NCI-H69 (cell line): ENCODE data around the gene INPP5D.

Experiments used
- DNase-seq: peaks from one replicate; lab custom pipeline; 2025; lab: John Stamatoyannopoulos, UW

Gene INPP5D

DNA sequence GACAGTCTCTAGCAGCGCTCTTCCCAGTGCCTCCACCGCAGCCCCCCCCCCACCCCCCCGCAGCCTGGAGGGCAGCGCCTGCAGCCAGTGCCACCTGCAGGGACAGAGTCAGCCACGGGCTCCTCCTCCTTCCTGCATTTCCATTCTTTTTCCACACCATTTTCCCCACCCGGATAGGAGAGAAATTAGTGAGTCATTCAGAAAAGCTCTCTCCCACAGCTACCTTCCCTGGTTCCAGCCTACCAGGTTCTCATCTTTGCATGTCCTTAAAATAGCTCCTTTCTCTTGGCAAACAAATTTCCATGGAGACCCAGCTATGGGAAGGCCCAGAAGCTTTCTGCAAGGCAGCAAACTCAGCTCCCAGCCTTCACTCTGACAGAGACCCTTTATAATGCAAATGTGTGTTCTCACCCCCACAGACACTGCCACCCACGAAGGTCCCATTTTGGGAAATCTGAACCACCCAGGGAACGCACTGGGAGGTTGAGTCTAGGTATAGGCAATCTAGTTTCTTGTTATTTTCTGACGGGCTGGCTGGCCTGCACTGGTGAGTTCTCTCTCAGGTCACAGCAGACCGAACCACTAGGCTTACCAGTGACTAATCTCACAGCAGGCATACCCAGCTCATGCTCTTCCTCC lies 149.5 kb downstream of the INPP5D start:
- peak; percentile 71 for DNase-seq

DNA sequence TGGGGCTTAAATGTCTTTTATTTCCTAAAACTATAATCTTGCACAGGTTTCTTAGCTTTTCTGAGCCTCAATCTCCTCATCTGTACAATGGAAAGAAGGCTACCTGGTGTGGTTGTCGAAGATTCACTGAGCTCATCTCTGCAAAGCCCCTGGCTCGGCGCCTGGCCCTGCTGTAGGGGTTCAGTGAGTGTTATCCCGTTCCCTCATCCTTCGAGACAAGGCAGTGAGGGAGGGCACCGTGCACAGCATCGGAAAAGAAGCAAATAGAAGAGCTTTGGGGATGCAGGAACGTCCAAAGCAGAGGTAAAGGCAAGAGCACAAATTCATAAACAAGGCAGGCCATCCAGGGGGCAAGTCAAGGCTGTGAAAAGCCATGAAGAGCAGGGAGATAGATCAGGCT lies 150.1 kb downstream of the INPP5D start:
- DNase-seq = no peak

DNA sequence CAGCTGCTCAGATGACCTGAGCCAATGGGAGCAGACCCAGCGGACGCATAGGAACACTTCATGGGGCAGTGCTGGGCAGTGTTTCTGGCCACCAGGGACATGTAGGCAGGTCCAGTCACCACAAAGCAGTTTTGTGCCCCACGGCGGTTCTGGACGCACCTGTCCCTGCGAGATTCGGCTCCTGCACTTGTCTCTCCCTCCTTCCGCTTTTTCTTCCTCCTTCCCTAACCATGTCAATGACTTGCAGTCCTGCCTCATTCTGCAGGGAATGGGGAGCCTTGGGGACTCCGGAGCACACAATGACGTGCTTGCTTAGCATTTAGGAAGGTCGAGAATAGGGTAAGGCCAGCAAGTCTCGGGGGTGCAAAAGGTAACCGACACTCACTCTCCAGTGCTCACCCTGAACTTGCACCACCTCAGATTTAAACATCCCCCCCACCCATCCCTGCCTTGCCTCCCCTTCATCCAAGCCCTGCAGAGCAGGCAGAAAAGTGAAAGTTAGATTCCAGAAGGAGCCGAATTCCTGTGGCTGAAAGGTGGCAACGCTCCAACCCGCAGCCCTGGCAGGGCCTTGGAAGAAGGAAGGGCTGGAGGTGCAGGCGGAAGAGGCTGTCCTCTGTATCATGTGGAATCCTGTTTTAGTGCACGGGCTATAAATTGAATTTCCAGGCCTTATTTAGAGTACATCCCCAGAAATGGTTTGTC lies 150.9 kb downstream of the INPP5D start:
- no peak for DNase-seq

DNA sequence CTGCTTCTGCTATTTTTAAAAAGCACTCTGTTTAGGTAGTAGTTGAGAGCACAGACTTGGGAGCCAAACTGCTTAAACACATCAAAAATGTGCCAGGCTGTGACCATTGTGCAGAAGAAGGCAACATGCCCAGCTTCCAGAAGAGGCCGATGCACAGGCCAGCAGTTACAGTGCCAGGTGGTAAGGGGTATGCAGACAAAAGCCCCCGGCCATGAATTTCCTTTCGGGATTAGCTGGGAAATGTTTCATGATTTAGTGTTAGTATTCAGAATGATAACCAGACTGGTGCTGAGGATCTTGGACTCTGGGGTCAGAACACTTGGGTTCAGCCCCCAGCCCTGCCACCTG lies 151.4 kb downstream of the INPP5D start:
- DNase-seq = no peak

DNA sequence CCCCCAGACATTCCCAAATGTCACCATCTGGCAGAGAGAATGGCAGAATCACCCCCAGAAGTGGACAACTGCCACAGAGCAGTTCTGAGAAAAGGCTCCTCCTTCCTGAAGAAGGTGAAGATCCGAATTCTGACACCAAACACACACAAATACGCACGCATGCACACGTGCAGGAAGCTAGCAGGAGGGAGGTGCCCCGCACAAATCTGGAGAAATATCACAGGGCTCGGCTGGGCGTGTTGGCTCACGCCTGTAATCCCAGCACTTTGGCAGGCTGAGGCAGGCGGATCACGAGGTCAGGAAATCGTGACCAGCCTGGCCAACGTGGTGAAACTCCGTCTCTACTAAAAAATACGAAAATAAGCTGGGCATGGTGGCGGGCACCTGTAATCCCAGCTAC lies 152.9 kb downstream of the INPP5D start:
- no peak for DNase-seq

DNA sequence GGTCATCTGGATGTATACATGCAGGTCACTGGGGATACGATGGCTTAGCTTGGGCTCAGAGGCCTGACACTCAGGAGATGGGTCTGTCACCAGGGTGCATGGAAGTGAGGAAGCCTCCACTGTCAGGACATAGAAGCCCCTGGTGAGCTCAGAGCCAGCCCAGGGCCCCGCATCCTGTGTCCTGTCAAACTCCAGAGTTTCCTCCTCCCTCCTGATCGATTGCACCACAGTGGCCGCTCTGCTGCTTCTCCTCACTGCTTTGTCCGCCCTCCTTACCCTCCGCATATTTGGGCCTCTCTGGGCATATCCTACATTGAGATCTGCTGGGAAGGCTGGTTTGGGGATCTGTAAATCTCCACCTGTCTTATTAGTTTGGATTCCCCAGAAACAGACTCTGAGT lies 153.8 kb downstream of the INPP5D start:
- no peak for DNase-seq

DNA sequence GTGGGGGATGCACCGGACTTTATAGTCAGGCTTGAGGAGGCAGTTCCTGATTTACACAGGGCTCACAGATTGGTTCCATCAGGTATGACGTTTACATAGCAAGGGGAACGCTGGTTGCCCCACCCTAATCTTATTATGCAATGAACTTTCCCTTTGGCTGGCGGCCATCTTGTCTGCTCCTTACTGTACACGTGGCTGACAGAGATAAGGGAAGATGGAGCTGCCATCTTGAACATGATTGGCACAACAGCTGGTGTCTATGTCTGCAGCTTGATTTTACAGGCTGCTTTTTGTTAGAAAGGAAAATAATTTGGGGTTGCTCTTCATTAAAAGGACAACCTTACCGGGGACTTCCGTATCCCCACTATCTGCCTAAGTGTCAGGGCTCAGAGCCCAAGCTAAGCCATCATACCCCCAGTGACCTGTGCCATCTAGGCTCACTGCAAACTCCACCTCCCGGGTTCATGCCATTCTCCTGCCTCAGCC lies 157.8 kb downstream of the INPP5D start:
- DNase-seq = no peak

GRCh38 chr2:233218836-233219235 lies 158.7 kb downstream of the INPP5D start:
- DNase-seq = no peak

GRCh38 chr2:233219848-233220247 lies 159.7 kb downstream of the INPP5D start:
- no peak for DNase-seq

DNA sequence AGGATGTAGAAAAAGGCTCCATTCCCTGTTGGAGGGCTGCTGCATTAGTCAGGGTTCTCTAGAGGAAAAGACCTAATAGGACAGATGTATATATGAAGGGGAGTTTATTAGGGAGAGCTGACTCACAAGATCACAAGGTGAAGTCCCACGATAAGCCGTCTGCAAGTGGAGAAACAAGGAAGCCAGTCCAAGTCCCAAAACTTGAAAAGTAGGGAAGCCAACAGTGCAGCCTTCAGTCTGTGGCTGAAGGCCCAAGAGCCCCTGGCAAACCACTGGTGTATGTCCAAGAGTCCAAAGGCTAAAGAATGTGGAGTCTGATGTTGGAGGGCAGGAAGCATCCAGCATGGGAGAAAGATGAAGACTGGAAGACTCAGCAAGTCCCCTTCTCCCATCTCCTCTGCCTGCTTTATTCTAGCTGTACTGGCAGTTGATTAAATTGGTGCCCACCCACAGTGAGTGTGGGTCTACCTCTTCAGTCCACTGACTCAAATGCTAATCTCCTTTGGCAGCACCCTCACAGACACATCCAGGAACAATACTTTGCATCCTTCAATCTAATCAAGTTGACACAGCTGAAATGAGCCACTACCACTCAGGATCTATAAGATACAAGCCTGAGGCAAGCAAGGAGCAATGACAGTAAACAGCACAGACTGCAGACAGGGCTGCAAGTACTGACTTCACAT lies 161.4 kb downstream of the INPP5D start:
- DNase-seq = no peak

- DNase-seq = no peak
Measured at GRCh38 chr2:233223059-233223894, 163.1 kb downstream of the INPP5D start.

- no peak for DNase-seq
Measured at GRCh38 chr2:233225230-233226068, 165.3 kb downstream of the INPP5D start.

GRCh38 chr2:233226511-233227031 lies 166.4 kb downstream of the INPP5D start:
- no peak for DNase-seq

DNA sequence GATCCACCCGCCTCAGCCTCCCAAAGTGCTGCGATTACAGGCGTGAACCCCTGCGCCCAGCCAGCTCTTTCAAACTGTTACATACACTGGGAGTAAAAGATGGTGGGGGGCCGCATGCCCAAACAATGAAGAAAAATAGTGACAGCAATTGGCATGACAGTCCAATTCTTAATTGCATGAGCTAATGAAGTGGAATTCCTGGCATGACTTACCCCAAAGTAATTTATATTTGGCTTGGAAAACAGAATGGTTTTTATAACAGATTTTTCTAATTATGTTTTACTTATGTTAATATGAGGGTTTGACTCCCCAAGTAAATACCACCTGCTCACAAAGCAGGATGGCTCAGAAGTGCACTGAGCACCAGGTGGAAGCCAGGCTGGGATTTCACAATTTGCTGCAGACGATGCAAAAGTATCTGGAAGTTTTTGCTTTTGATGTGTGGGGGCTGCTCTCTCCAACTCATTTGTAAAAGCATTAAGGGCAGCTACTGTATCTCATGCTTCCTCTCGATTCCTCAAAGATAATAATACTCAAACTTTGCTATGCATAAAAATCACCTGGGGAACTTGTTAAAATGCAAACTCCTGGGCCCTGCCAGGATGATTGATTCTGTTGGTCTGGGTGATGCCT lies 167.3 kb downstream of the INPP5D start:
- DNase-seq = peak; percentile 82

DNA sequence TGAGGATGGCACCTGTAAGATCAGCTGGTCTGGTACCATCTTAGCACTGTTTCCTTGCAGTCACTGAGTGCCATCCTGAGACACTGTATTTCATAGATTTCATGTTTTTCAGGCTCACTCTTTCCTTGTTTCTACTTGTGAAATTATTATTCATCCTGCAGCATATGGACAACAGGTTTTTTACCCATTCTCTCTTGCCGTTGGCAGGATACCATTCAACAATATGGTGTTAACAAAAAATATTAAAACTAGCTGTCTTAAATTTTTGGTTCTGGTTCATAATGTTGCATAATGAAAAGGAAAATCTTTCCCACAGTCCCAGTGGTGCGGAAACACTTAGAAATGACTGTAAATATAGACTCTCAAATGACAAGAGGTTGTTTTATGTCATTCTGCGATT lies 168.2 kb downstream of the INPP5D start:
- no peak for DNase-seq

DNA sequence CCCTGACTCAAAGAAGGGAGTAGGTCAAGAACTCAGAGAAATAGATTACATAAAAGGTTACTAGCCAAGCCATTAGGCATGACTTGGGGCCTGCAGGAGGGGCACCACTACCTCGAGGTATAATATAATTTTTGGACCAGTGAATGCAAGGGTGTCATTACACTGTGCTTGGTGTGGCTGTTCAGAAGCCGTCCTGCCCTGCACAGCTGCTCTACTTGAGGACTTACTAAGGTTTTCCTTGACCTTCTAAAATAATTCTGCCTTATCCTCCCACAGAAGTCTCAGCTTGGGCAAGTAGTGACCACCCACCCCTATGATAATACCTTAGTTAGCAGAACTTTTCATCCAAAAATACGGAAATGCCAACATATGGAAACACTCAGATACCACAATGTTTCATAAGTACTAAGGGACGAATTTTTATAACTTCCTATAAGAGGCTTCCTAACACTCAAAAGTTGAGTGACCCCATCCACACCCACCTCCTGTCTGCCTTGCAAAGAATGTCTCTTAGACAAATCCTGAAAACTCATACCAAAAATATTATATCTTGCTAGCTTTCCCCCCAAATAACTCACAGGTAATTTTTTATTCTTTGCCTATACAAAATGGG lies 173.6 kb downstream of the INPP5D start:
- no peak for DNase-seq

DNA sequence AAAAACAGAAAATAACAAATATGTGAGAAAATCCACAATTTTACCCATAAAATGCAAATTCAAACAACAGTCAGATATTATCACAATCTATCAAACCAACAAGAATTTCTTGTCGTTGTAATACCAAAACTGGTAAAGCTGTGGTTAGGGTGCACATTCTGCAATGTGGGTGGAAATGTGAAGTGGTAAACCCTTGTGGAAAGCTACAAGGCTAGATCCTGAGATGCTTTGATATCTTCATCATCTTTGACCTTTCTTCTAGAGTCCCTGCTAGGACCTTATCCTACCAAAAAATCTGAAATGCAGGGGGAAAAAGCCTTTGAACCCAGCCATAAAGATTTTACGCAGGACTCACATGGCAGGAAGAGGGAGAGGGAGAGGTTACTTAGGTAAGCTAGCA lies 174.1 kb downstream of the INPP5D start:
- no peak for DNase-seq

DNA sequence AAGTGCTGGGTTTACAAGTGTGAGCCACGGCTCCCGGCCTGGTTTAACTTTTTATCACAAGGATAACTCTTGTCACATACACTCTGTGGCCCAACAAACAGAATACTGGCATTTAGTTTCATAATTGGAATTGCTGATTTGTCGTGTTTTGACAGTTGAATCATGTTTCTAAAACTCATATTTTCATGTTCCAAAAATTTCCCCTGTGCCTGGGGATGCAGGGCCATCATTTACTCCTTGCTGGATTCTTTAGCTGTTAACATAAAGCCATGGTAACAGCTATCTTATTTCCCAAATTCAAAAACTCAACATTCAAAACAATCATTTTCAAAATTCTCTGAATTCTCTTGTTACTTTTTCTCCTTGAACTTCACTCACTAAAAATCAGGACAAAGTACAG lies 174.9 kb downstream of the INPP5D start:
- DNase-seq = no peak

DNA sequence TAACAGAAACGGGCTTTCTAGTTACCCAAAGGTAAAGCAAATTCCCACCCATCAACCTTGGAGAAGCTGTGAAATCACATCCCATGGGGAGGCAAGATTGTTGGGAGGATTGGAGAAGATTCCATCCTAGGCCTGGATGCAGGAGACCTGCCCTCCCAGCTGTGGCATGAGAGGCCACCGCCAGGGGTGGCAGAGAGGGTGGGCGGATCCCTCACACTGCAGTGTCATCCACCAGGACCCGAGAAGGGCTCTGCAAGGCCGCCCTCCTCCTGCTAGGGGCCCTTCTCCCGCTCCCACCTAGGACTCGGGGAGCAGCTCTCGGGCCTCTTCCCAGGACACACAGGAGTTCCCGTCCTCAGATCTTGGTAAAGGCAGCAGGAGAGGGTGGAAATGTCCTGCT lies 175.8 kb downstream of the INPP5D start:
- no peak for DNase-seq
